Renal cortex interstitium (tissue), 11 donors: ENCODE results near the gene ABCB9. TPM values are rescaled to one million over a fixed set of nuclear protein-coding genes. Genes with fewer than 3 reads are reported as not detected.
"Not testable (repeated sequence)": the region's sequence is repeated elsewhere in the genome, so short reads cannot be mapped to it uniquely, and the experiment has no call there.

ENCODE experiments used
- DNase-seq, 11 donors: peaks; one replicate each; pipeline ENCODE4 v3.0.0-alpha.2; 2013; ENCODE audit warnings: low read depth in 9 of 11, low spot score in 4 of 11; ENCODE audit errors: extremely low read depth in 1 of 11
- polyA plus RNA-seq, 3 donors: library from polyadenylated mRNA; unstranded; fragments of 120-200 nt; gene quantifications; one replicate each; pipeline ENCODE4 v1.2.1, GENCODE V29; 2013; ENCODE audit not compliant: insufficient read length in 3 of 3

The ABCB9 gene
- polyA plus RNA-seq, 3 donors, result 5.0 to 10.4 (median 7.5) TPM

- peak in 2 of 11 donors; percentile 63 to 67 for DNase-seq
Measured at GRCh38 chr12:122951979-122952892, 14.0 kb downstream of the ABCB9 start.

- DNase-seq, result no peak
Measured at GRCh38 chr12:122951406-122951805, 14.9 kb downstream of the ABCB9 start.

DNA sequence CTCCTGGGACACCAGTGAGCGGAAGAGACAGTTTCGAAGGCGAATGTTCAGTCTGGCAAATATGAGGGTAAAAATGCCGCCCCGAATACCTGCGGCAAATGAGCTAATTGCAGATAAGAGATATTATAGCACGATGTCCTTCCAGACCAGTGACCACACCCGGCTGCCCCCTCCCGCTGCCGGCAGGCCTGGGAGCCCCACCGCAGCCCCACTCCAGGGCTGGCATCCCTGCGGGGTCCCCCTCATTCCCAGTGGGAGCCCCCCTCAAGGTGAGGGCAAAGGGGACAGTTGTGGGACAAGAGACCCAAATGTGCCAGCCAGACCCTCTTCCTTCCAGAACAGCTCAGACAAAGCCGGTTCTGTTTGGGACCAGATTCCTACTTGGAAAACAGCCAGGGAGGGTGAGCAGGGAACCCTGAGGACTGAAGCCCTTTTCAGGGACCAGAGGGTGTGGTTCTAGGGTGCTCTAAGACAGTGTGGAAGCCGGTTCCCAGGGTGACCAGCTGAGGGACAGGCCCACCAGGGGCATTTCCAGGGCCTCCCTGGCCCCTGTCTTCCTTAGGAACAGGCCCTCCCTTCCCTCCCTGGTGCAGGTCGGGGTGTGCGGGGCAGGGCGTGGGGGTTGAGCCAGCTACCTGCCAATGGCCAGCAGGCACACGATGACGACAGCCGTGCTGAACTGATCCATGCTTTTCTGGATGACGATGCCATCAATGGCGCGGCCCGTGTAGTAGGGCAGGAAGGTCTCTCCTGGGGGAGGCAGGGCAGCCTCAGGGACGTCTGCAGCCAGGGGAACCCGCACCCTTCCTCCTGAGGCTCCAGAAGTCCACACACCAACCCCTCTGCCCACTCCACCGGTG lies 16.2 kb downstream of the ABCB9 start:
- DNase-seq, result no peak

GRCh38 chr12:122949405-122949804 lies 16.9 kb downstream of the ABCB9 start:
- DNase-seq, result no peak

- no peak for DNase-seq
Measured at GRCh38 chr12:122948605-122949004, 17.7 kb downstream of the ABCB9 start.

DNA sequence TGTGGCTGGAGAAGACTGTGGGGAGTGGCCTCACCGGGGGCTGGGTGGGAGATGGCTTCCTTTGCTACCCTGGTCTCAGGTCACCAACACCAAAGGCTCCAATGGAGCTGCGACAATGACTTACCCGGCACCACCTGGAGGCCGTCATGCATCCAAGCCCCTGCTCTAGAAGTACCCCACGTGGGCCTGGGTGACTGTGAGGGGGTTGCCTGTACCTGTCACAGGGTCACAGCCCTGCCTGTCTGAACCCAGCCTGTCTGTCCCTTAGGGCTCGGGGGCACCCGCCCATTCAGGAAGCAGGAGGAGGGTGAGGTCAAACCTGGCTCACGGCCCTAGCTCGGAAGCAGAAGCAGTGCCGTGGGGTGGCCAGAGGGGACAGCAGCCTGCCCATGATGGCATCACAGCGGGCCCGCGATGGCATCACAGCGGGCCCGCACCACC lies 18.9 kb downstream of the ABCB9 start:
- peak in 1 of 11 donors; percentile 36 for DNase-seq

DNA sequence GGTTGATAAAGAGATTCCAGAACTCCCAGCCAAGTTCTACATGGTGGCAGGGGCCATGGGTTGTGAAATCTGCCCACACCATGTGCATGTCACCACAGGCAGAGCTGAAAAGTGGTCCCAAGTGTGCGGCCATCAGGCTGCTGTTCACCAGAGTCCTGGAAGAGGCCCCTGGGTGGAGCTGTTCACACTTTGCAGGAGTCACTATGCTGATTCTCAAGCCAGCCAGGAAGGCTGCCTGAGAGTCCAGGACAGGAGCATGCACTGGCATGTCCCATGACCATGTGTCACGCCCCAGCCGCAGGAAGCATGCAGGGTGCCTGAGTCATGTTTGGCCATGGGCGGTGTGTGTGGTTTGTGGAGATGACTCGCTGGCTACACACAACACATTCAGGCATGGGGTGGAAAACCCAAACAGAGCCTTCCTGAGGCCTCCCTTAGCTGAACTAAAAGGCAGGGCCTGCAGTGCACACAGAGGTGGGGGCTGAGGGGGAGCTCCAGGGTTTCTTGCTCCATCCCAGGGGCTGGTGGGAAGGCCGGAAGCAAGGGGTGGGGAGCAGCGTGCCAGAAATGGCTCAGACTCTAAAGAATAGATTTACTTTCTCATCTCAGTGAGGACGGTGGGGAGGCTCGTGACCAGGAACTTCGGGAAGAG lies 19.4 kb downstream of the ABCB9 start:
- peak in 1 of 11 donors; percentile 23 for DNase-seq

- DNase-seq, result no peak
Measured at GRCh38 chr12:122944605-122945592, 21.4 kb downstream of the ABCB9 start.

- no peak for DNase-seq
Measured at GRCh38 chr12:122943196-122943595, 23.1 kb downstream of the ABCB9 start.

- no peak for DNase-seq
Measured at GRCh38 chr12:122942637-122943036, 23.6 kb downstream of the ABCB9 start.

DNA sequence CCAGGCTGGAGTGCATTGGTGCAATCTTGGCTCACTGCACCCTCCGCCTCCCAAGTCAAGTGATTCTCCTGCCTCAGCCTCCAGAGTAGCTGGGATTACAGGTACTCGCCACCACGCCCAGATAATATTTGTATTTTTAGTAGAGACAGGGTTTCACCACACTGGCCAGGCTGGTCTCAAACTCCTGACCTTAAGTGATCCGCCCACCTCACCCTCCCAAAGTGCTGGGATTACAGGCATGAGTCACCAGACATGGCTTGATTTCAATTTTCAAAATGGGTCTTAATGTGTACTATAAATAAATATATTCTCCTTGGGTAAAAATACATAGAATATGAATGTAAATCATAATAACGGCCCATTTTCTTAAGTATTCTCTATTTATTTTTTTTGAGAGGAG lies 24.9 kb downstream of the ABCB9 start:
- DNase-seq, result not testable (repeated sequence)

- no peak for DNase-seq
Measured at GRCh38 chr12:122939125-122939524, 27.1 kb downstream of the ABCB9 start.

GRCh38 chr12:122937622-122938091 lies 28.6 kb downstream of the ABCB9 start:
- DNase-seq, result no peak

DNA sequence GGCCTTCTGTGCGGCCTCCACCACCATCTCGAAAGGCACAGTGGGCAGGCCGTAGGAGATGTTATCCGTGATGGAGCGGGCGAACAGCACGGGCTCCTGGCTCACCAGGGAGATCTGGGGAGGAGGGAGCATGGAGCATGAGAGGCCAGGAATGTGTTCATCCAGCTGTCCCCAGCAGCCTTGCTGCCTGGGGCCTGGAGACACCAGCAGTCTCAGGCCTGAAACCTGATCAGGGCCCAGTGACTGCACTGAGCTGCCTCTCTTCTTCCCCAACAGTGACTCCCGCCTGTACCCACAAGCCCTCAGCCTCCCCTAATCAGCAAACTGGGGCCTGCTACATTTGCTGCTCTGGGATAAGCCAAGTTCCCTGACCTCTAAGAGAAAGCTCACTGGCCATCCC lies 30.9 kb downstream of the ABCB9 start:
- DNase-seq, result no peak

GRCh38 chr12:122934722-122935121 lies 31.5 kb downstream of the ABCB9 start:
- no peak for DNase-seq

GRCh38 chr12:122932207-122932606 lies 34.1 kb downstream of the ABCB9 start:
- no peak for DNase-seq

GRCh38 chr12:122929812-122930211 lies 36.5 kb downstream of the ABCB9 start:
- DNase-seq, result no peak

GRCh38 chr12:122929148-122929538 lies 37.1 kb downstream of the ABCB9 start:
- DNase-seq, result no peak
